ENCODE measurements around the gene S1PR2.

The S1PR2 gene

GRCh38 chr19:10228920-10229319 lies 2.2 kb downstream of the S1PR2 start:
- intact Hi-C loops (cut with DNase I) = no loop called here
- peak in 8 of 42 donors; percentile 14 to 57 (median 29) for DNase-seq

DNA sequence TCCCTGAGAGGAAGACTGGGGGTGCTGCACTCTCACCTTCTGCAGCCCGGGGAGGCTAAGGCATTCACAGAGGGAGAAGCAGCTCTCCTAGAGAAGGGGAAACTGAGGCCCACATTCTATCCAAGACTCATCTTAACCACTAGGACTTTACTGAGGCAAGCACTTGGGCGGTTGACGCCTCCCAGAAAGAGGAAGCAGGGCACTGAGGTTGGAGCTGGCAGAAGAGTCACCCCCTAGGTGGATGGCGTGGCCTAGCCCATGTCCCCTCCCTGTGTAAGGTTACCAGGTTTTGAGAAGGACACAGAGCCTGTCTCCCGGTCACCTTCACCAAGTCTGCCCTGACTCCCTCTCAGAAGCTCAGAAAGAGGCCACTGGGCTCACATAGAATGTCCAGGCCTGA lies 2.7 kb downstream of the S1PR2 start:
- intact Hi-C loops (cut with DNase I) = no loop called here
- DNase-seq = no peak

DNA sequence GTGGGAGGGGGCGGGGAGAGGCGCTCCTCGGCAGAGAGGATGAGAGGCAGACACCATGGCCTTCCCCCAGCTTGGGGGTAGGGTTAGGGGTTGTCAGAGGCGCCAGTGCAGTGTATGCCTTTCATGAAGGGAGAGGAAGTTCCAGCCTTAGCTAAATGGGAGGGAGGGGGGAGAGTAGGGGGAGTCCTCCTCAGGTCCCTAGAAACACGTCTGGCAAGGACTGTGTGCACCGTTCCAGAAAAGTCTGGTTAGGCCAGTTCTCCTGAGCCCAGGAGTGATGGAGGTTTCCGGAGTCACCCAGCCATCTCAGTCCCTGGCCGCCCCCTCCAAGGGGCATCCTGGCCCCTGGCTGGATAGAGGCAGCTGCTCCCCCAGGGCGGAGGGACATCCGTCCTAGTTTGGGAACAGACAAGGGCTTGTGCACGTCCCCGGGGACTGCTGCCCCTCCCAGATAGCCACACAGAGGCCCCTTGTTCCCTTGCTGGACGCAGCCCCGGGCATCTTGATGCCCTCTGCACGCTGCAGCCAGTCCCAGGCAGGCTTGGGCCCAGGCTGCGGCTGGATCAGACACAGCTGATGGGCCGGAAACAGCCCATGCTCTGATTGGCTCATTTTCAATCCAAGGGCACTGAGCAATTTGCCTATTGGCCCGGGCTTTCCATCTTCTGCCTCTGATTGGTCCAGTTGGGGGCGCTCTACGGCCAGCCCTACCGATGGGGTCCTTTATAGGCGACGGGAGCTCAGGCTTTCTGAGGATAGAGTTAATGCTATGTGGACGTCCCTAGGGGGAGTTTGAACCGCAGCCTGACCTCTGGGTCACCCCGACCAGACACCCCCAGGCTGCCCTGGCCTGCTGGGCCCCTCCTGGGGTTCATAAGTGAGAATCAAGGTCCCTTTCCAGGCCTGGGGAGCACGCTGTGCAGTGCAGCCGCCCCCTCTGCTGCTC lies 3.8 kb downstream of the S1PR2 start:
- intact Hi-C loops (cut with DNase I) = no loop called here

DNA sequence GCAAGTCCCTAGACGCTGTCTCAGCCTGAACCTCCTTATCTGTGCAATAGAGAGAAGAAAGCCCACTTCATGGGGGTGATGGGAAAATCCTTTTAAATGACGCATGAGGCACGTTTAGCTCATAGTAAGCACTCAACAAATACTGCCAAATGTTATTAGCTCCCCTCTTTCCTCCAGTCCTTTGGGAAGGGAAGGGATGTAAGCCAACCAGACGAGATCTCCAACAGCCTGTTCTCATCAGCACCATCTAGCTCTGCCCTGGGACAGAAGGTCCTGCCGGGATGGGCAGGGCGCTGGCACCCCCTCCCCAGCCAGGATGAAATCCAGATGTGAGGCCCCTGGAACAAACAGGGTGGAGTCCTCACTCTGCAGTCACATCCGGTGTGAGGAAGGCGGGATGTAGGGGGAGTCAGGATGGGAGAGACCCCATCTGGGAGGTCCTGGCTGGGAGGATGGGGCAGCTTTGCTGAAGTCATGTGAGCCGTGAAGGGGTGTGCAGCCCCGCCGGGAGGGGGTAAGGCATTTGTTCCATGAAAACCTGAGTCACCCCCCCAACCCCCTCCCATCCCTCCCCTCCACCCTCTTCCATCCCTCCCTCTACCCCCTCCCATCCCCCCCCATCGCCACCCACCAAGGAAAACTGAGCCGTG lies 4.6 kb downstream of the S1PR2 start:
- DNase-seq = peak in 35 of 42 donors; percentile 17 to 82 (median 39)
- intact Hi-C loops (cut with DNase I) = no loop called here

More for the DNA sequence above, 3.8 kb downstream of the S1PR2 start:
- peak; percentile 84 to 98 (median 95) for DNase-seq

DNA sequence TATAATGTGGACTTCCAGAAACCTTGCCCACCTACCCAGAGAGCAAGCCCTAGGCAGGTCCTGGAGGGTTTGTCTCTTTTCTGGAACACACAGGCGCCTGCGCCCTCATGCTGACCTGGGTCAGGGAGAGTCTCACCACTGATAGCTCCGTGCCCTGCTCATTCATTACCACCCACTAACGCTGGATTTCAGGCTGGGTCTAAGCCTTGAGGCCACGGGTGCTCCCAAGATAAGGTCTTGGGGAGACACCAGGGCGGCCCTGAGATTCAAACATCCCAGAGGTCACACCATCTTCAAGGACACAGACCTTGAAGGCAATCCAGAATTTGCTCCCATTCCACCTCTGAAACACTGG lies 5.1 kb downstream of the S1PR2 start:
- DNase-seq = peak in 1 of 42 donors; percentile 19
- intact Hi-C loops (cut with DNase I) = no loop called here

GRCh38 chr19:10224337-10224736 lies 6.8 kb downstream of the S1PR2 start:
- intact Hi-C loops (cut with DNase I) = no loop called here
- no peak for DNase-seq

DNA sequence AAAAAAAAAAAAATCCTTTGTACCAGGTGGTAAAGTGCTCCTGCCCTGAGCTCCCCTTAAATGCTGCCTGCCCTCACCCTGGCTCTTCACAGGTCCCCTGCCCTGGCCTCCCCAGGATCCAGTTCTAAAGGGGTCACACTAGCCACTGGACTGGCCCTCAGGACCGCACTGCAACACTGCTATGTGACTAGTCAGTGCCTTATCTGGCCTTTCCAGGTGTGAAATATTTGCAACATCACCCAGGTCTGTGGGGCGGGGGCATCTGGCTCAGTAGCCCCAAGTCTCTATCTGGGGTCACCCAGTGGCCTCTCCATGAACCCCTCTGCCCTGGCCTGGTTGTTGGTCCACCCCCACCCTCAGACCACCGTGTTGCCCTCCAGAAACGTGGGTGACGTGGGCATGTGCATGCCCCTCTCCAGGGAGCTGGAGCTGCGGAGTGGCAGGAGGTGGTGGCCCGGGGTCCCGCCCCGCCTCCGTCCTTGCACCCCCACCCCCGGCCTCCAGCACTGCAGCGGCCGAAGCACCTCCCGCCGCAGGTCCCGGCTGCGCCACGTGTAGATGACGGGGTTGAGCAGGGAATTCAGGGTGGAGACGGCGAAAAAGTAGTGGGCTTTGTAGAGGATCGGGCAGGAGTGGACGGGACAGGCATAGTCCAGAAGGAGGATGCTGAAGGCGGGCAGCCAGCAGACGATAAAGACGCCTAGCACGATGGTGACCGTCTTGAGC lies 7.5 kb downstream of the S1PR2 start:
- intact Hi-C loops (cut with DNase I) = no loop called here
- DNase-seq = no peak

GRCh38 chr19:10222201-10222890 lies 8.8 kb downstream of the S1PR2 start:
- intact Hi-C loops (cut with DNase I) = no loop called here
- DNase-seq = peak in 6 of 42 donors; percentile 8 to 45 (median 25)

DNA sequence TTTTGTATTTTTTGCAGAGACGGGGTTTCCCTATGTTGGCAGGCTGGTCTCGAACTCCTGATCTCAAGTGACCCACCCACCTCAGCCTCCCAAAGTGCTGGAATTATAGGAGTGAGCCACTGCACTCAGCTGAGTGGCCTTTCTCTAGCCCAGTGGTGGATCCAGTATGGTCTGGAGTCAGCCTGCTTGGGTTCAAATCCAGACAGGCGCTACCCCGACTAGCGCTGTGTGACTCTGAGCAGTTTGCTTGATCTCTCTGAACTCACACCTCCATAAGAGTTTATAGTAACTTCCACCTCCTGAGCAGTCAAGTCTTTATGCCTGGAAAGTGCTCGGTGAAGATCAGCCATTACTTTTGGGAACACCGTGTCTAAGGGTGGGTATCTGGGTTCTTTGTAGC lies 10.4 kb downstream of the S1PR2 start:
- intact Hi-C loops (cut with DNase I) = no loop called here

DNA sequence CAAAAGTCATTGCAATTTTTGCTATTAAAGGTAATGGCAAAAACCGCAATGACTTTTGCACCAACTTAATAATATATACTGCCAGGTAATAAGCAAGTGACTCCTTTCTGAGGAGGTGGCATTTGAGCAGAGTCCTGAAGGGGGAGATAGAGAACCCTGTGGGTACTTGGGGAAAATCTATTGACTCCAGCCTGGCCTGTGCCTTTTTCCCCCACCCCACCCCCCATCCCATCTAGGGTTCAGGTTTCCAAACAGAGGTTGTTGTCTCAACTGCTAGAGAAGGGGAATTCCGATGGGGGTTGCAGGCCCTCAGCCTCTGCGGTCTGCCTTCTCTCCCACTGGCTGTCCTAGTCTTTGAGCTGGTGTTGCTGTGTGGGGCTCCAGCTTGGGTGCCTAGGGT lies 11.5 kb downstream of the S1PR2 start:
- intact Hi-C loops (cut with DNase I) = no loop called here
- DNase-seq = no peak

More for the DNA sequence above, 10.4 kb downstream of the S1PR2 start:
- DNase-seq = no peak

DNA sequence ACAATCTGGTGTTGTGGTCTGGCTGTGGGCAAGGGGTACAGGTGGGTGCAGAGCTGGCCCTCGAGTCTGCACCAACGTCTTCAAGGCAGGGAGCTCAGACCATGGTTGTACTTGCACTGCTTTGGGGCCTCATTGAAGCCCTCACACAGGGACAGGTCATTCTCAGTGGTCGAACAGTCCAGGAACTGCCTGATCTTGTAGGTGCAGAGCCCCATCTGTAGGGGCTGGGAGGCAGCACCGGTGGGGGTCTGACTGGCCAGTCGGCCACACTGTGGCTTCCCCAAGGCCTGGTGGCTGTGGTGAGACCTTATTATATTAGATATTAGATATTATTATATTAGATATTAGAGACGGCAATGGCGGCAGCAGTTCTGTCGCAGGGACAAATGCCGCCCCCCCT lies 14.0 kb downstream of the S1PR2 start:
- DNase-seq = no peak
- intact Hi-C loops (cut with DNase I) = no loop called here

- DNase-seq = no peak
- intact Hi-C loops (cut with DNase I) = no loop called here
Measured at GRCh38 chr19:10214784-10215183, 16.3 kb downstream of the S1PR2 start.

DNA sequence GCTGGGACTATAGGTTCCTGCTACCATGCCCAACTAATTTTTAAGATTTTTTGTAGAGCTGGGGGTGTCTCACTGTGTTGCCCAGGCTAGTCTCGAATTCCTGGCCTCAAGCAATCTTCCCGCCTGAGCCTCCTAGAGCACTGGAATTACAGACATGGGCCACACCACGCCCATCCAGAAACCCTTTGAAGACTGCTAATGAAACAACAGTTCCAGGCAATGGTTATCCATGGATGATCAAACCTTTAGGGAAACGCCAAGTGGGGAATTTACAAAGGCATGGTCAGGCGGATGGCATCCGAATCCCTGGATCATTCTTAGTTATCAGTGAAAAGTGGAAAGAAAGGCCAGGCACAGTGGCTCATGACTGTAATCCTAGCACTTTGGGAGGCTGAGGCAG lies 19.4 kb downstream of the S1PR2 start:
- no peak for DNase-seq
- intact Hi-C loops (cut with DNase I) = no loop called here

DNA sequence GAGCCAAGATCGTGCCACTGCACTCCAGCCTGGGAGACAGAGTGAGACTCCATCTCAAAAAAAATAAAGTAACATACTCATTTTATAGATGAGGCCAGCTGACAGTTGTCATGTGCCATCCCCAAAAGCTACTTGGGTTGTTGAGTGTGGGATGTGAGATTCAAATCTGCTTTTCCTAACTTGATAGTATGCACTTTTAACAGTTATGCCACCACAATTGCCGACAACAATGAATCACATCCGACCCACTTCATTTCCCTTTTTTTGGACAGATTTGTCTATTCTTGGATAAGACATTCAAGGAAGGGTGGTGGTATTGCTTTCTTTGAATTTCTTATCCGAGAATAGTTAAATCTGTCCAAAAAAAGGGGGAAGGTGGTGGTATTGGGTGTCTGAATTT lies 20.1 kb downstream of the S1PR2 start:
- no peak for DNase-seq
- intact Hi-C loops (cut with DNase I) = no loop called here

GRCh38 chr19:10209315-10209714 lies 21.8 kb downstream of the S1PR2 start:
- DNase-seq = no peak
- intact Hi-C loops (cut with DNase I) = no loop called here

- DNase-seq = no peak
- intact Hi-C loops (cut with DNase I) = no loop called here
Measured at GRCh38 chr19:10207026-10207425, 24.1 kb downstream of the S1PR2 start.

GRCh38 chr19:10206226-10206885 lies 24.8 kb downstream of the S1PR2 start:
- DNase-seq = no peak
- intact Hi-C loops (cut with DNase I) = no loop called here

GRCh38 chr19:10205636-10206035 lies 25.5 kb downstream of the S1PR2 start:
- intact Hi-C loops (cut with DNase I) = no loop called here

GRCh38 chr19:10203686-10204085 lies 27.4 kb downstream of the S1PR2 start:
- intact Hi-C loops (cut with DNase I) = no loop called here
- DNase-seq = no peak

More at GRCh38 chr19:10205636-10206035, 25.5 kb downstream of the S1PR2 start:
- DNase-seq = no peak
